Measurements from ENCODE around the gene SCYL1. TPM values are rescaled to one million over a fixed set of nuclear protein-coding genes. Genes with fewer than 3 reads are reported as not detected.
"Not testable (repeated sequence)": the region's sequence is repeated elsewhere in the genome, so short reads cannot be mapped to it uniquely, and the experiment has no call there.

SCYL1 gene
- total RNA-seq, 1 donor from 2014 or later: 57.2 TPM

- no peak for DNase-seq (ENCODE audit: low read depth)
Measured at GRCh38 chr11:65553301-65554001, 28.6 kb downstream of the SCYL1 start.

- no peak for DNase-seq (ENCODE audit: low read depth)
Measured at GRCh38 chr11:65554057-65554818, 29.4 kb downstream of the SCYL1 start.

DNA sequence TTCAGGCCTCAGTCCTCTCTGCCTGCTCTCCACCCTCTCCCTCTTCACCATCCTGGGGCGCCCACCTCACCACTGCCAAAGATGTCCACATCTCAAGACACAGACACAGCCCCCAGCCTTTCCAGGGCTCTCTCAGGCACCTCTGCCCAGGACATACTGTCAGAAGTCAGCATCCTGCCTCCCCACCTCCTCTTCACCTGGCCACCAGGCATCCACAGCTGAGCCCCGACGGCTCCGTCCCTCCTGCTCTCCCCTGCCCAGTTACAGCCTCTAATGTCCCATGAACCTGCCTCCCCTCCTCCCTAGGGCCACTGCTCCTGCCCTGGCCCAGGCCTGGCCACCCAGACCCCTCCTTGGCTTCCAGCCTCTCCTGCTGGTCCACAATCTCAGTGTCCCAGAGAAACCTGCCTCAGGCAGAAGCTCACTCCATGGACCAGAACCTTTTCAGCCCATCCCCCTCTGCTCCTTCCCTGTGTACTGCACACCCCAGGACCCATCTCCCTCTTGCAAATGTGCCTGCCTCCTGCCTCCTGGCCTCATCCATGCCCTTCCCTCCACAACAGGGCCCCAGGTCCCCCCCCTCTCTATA, 30.1 kb downstream of the SCYL1 start:
- no peak for DNase-seq (ENCODE audit: low read depth)

- DNase-seq (ENCODE audit: low read depth): peak; percentile 87
Measured at GRCh38 chr11:65555693-65556231, 30.9 kb downstream of the SCYL1 start.

GRCh38 chr11:65556470-65557279, 31.8 kb downstream of the SCYL1 start:
- no peak for DNase-seq (ENCODE audit: low read depth)

GRCh38 chr11:65557280-65558001, 32.6 kb downstream of the SCYL1 start:
- DNase-seq (ENCODE audit: low read depth): no peak

GRCh38 chr11:65558002-65558929, 33.4 kb downstream of the SCYL1 start, which contains the start of gene LTBP3:
LTBP3 (minus strand) TSS chr11:65558359; CDS start chr11:65557959, 400 bp downstream.
- DNase-seq (ENCODE audit: low read depth): peak; percentile 29

DNA sequence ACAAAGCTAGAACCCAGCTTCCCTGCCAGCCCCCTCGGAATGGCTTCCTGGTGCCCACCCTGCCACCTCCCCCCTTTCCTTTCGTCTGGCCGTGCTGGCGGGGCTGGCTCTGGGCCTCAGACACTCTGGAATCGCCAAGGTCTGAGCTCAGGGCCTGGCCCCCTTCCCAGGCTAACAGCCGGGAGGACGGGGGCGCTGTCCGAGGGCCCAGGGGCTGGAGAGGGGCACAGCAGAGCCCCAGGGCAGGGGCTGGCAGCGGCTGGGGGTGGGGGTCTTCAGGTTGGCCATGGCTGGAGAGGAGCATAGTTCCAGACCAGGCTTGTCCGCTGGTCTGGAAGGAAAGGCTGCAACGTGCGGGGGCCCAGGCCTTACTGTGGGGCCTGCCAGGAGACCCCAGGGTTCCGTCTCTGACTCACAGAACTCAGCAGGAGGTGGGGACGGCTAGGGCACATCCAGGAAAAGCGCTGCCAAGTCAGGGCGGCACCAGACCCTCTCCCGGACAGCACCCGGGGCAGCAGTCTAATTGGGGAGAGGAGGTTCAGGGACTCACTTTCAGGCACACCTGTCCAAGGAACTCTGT, 34.1 kb downstream of the SCYL1 start:
- no peak for DNase-seq (ENCODE audit: low read depth)

DNA sequence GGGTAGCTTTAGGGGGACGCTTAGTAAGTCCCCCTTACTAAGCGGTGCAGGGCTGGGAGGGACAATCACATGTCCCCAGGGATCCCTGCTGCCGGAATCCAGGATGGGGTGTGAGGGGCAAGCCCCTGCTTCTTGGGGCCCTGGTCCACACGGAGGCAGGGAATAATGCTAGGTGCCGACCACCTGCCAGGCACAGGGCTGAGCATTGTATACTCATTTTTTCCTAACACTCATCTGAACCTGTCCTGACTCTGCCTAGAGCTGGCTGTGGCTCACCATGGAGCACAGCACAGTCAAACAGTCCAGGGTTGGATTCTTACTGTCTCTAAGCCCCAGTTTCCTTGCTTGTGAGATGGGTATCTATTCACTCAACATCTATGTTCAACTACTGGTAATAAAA, 34.7 kb downstream of the SCYL1 start:
- DNase-seq (ENCODE audit: low read depth): no peak

DNA sequence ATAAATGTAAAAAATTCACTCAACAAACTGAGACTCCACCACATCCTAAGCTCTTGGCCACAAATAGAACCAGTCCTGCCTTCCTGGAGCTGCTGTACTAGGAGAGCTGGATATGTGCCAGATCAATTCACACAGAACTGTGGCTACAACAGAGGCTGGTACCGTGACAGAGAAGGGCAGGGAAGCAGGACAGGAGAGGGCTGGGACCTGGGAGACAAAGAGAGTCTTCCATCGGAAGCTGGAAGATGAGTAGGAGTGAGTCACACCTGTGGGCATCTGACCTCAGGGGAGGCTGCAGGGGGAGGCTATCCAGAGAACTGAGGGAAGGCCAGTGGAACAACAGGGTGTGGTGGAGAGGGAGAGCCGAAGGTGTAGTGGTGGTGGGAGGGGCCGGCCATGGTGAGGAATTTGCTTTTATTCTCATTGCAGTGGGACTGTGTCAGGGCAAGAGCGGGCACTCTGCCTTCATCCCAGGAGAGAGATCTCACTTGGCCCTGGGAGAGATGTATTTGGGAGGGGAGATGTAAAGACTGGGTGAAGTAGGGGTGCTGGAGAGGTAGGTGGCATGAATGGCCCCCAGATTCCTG, 35.2 kb downstream of the SCYL1 start:
- peak; percentile 84 for DNase-seq (ENCODE audit: low read depth)

GRCh38 chr11:65560555-65561418, 35.9 kb downstream of the SCYL1 start:
- DNase-seq (ENCODE audit: low read depth): peak; percentile 53

- DNase-seq (ENCODE audit: low read depth): no peak
Measured at GRCh38 chr11:65562020-65562419, 37.1 kb downstream of the SCYL1 start.

DNA sequence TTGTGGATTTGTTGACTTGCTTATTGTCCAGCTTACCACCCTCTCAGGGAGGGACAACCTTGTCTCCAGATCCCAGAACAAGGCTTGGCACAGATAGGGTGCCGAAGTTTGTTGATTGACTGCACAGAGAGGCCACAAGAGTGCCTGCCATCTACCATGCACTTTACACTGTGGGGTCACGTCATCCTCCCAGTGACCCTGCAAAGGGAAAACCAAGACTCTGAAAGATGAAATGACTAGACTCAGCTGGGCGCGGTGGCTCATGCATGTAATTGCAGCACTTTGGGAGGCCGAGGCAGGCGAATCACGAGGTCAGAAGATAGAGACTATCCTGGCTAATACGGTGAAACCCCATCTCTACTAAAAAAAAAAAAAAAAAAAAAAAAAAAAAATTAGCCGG, 37.9 kb downstream of the SCYL1 start:
- no peak for DNase-seq (ENCODE audit: low read depth)

DNA sequence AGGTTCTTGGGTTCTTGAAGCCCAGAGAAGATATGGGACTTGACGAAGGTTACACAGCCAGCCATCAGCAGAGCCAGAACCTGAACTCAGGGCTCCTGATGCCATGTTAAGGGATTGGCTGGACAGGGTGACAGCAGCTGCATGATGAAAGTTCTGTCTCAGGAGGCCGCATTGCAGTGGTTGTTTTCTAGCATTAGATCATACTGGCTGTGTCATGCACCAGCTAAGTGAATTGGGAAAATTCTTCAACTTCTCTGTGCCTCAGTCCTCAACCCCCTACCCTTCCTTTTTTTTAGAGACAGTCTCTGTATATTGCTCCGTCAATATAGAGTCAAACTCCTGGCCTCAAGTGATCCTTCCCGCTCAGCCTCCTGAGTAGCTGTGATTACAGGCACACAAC, 38.7 kb downstream of the SCYL1 start:
- DNase-seq (ENCODE audit: low read depth): no peak

- not testable (repeated sequence) for DNase-seq (ENCODE audit: low read depth)
Measured at GRCh38 chr11:65564879-65565559, 40.1 kb downstream of the SCYL1 start.

DNA sequence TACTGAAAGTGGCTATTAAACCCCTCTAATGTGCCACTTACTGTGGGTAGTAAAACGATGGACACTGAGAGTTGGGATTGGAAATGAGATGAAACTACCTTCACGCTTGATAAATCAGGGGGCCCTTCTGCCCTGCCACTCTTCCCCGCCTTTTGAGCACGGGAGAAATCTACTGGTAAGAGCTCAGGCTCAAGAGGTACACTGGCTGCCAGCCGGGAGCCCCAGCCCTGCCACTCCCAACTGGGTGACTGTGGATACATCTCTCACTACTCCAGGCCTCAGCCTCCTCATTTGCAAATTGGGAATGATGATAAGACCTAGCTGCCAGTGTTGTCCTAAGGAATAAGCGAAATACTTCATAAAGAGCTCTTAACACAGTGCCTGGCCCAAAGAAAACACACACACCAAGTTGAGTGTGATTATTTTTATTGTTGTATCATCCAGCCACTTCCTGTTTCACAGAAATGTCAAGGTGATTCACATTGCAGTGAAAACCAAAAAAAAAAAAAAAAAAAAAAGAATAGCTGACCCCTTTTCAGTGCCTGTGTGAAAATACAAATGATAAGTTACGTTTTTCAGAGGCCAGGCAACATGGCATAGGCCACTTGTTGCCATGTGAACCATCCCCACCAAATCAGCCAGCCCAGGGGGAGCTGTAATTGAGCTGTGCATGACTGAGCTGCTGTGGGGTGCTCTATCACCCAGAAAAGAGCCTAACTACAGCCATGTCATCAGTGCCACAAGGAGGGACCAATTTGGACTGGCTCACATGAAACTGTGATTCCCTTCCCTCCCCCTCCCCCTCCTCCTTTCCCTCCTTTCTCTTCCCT, 41.0 kb downstream of the SCYL1 start:
- DNase-seq (ENCODE audit: low read depth): no peak
